HEK293 (cell line): Measurements from ENCODE around the gene TMEM207.

ENCODE experiments used
- CTCF ChIP-seq: fragments of 450-650 bp; formaldehyde crosslinking; IDR thresholded peaks from 2 replicates; pipeline ENCODE4 v1.5.1; 2016; ENCODE audit warnings: missing biosample characterization, missing genetic modification characterization
- ZBTB21 ChIP-seq: fragments of 450-650 bp; formaldehyde crosslinking; IDR thresholded peaks from 2 replicates; pipeline ENCODE4 v1.5.1; 2017; ENCODE audit warnings: missing biosample characterization, missing genetic modification characterization
- ZNF354C ChIP-seq: fragments of 450-650 bp; formaldehyde crosslinking; IDR thresholded peaks from 2 replicates; pipeline ENCODE4 v1.5.1; 2016; ENCODE audit warnings: missing biosample characterization, missing genetic modification characterization, low read depth, borderline replicate concordance
- ZNF391 ChIP-seq: fragments of 450-650 bp; formaldehyde crosslinking; IDR thresholded peaks from 2 replicates; pipeline ENCODE4 v1.5.1; 2016; ENCODE audit warnings: low read depth, missing biosample characterization, missing genetic modification characterization, borderline replicate concordance
- ZNF777 ChIP-seq: fragments of 450-650 bp; formaldehyde crosslinking; IDR thresholded peaks from 2 replicates; pipeline ENCODE4 v1.5.1; 2017; ENCODE audit warnings: missing biosample characterization, missing genetic modification characterization, borderline replicate concordance
- ZNF791 ChIP-seq: fragments of 450-650 bp; formaldehyde crosslinking; IDR thresholded peaks from 2 replicates; pipeline ENCODE4 v1.5.1; 2016; ENCODE audit warnings: missing biosample characterization, missing genetic modification characterization
- ZSCAN18 ChIP-seq: fragments of 450-650 bp; formaldehyde crosslinking; IDR thresholded peaks from 2 replicates; pipeline ENCODE4 v1.5.1; 2016; ENCODE audit warnings: missing biosample characterization, missing genetic modification characterization

GRCh38 chr3:190444576-190445145 lies 5.0 kb downstream of the TMEM207 start:
- TF ChIP-seq ZNF791: no peak
- no peak for TF ChIP-seq CTCF (tag by site-specific recombination)
- TF ChIP-seq ZBTB21 (tag by site-specific recombination): no peak
- no peak for TF ChIP-seq ZNF391 (tag by site-specific recombination)
- TF ChIP-seq ZNF777 (tag by site-specific recombination): no peak
- no peak for TF ChIP-seq ZSCAN18 (tag by site-specific recombination)
- no peak for TF ChIP-seq ZNF354C
